ENCODE data around the gene KANK3.
"Not testable (repeated sequence)": the region's sequence is repeated elsewhere in the genome, so short reads cannot be mapped to it uniquely, and the experiment has no call there.

The KANK3 gene

DNA sequence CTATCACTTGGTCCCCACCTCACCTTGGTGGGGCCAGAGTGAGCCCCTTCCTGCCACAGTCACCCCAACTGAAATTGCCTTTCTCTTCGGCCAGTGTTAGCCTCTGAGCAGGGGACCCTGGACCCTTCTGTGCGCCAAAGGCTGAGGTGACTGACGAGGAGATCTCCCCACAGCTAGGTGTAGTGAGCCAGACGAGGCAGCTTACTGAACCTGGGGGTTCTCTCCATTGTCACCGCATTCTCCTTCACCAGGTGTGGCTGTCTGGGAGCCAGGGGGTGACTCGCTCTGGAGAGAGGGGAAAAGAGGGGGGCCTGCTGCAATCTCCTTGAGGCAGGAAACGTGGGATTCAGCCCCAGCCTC is 20.4 kb downstream of the KANK3 start:
- H3K9me3 ChIP-seq (ENCODE audit: control insufficient read depth, insufficient read depth, low read length): no peaks in the 10 kb centered on the region
- peak overlapping the region; percentile 79 for H3K4me3 ChIP-seq (ENCODE audit: low read depth, low read length)
- H3K27ac ChIP-seq (ENCODE audit: low read depth, low read length): peak overlapping the region; percentile 66
- peak overlapping the region; percentile 96 for H3K9ac ChIP-seq (ENCODE audit: low read depth, low read length)
- no peaks in the 10 kb centered on the region for H3K27me3 ChIP-seq (ENCODE audit: control insufficient read depth, insufficient read depth, low read length)
- H3K4me1 ChIP-seq (ENCODE audit: control insufficient read depth, insufficient read depth, low read length): peaks cover 14% of the 10 kb centered on the region; the same call in 1 of the 2 replicates
- H3K36me3 ChIP-seq (ENCODE audit: control insufficient read depth, insufficient read depth, low read length): peaks cover 22% of the 10 kb centered on the region

DNA sequence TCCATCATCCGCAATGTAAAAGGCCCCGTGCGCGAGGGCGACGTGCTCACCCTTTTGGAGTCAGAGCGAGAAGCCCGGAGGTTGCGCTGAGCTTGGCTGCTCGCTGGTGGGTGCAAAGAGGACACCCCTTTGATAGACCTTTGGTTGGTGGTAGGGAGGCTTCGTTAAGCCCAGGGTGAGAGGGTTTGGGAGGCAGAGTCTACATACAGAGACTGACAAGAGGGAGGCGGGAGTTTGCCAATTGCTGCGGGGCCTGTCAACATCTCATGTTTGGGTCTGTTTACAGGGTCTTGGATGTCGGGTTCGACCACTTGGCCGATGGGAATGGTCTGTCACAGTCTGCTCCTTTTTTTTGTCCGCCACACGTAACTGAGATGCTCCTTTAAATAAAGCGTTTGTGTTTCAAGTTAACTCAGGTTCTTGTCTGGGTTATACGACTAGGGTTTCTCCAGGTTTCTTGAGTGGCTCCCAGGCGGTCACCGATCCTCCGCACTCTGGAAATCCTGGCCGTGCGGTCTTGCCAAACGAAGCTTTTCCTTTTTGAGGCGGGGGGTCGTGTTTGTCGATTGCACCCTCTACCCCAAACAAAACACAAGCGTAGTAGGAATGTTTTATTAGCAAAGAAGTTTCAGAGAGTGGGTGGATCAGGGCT is 20.9 kb downstream of the KANK3 start:
- peak overlapping the region; percentile 92 for H3K27ac ChIP-seq (ENCODE audit: low read depth, low read length)

DNA sequence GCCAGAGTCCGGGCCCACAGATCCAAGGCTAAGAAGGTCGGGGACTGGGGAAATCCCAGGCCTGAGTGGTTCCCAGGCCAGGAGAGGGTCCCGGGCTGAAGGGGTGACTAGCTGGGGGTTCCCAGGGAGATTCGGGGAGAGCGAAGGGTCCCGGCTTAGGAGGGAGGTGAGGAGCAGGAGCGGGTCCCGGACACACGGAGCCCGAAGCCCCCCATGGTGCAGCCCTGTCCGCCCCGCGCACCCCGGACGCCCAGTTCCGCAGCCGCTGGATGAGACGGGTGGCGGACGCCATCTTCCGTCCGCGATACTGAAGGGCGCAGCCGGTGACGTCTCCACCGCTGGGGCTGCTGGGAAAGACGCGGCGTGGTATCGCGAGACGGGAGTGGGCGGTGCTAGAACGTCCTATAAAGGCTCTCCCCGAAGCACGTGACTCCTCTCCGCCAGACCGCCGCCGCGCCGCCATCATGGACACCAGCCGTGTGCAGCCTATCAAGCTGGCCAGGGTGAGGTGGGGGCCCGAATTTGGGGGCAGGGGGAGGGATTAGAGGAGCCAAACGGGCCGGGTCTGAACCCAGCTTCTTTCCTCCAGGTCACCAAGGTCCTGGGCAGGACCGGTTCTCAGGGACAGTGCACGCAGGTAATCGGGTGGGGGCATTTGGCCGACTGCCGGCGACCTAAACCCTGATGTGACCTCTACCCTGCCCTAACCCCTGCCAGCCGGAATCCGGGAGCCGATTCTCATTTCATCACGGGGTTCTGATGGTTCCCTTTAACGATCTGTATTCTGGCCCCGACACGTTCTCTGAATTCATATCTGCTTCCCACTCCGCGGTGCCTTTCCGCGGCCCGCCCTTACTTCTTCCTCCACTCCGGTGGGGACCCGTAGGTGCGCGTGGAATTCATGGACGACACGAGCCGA is 21.7 kb downstream of the KANK3 start, which contains the start of the genes NDUFA7 and RPS28:
TSS of gene NDUFA7 (minus strand) at position 309 of the 919 bp plus-strand sequence. CDS start at position 292, 17 bp downstream.
TSS of gene RPS28 (plus strand) at position 430 of the 919 bp plus-strand sequence. CDS start at position 465, 35 bp downstream.
- Histone ChIP-seq H3K27ac (ENCODE audit: low read depth, low read length) (peak within 1 kb of the TSS; percentile 92), H3K27me3 (ENCODE audit: control insufficient read depth, insufficient read depth, low read length) (no peaks in the 10 kb centered on the region), H3K9ac (ENCODE audit: low read depth, low read length) (peak within 1 kb of the TSS; percentile 96), H3K9me3 (ENCODE audit: control insufficient read depth, insufficient read depth, low read length) (no peaks in the 10 kb centered on the region), H3K4me1 (ENCODE audit: control insufficient read depth, insufficient read depth, low read length) (peaks cover 16% of the 10 kb centered on the region; the same call in 1 of the 2 replicates), H3K36me3 (ENCODE audit: control insufficient read depth, insufficient read depth, low read length) (peaks cover 24% of the 10 kb centered on the region), H3K4me3 (ENCODE audit: low read depth, low read length) (peak within 1 kb of the TSS; percentile 79)

More for the DNA sequence above, 20.9 kb downstream of the KANK3 start:
- Histone ChIP-seq H3K36me3 (ENCODE audit: control insufficient read depth, insufficient read depth, low read length) (peaks cover 22% of the 10 kb centered on the region), H3K4me1 (ENCODE audit: control insufficient read depth, insufficient read depth, low read length) (peaks cover 14% of the 10 kb centered on the region; the same call in 1 of the 2 replicates), H3K9ac (ENCODE audit: low read depth, low read length) (peak overlapping the region; percentile 96), H3K9me3 (ENCODE audit: control insufficient read depth, insufficient read depth, low read length) (no peaks in the 10 kb centered on the region), H3K27me3 (ENCODE audit: control insufficient read depth, insufficient read depth, low read length) (no peaks in the 10 kb centered on the region), H3K4me3 (ENCODE audit: low read depth, low read length) (peak overlapping the region; percentile 79)

DNA sequence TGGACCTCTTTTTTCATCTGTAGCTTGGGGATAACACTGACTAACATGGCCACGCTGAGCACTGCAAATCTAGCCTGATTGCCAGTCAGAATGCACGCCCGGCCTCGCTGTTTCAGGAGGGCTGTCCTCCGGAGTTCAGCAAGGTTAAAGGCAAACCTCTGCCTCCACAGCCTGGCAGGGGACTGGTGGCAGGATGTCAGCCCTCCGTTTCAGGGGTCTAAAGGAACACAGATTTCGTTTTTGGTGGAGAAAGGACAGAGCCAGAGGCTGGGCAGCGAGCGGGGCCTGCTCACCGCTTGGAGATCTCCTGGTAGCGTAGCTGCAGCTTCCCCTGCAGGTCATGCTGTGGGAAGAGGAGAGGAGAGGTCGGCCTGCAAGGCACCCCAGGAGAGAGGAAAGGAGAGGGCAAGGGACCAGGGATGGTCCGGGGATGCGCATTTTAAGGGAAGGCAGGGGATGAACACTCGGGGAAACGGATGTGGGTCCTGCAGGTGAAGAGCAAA is 22.4 kb downstream of the KANK3 start:
- H3K36me3 ChIP-seq (ENCODE audit: control insufficient read depth, insufficient read depth, low read length): peaks cover 28% of the 10 kb centered on the region

DNA sequence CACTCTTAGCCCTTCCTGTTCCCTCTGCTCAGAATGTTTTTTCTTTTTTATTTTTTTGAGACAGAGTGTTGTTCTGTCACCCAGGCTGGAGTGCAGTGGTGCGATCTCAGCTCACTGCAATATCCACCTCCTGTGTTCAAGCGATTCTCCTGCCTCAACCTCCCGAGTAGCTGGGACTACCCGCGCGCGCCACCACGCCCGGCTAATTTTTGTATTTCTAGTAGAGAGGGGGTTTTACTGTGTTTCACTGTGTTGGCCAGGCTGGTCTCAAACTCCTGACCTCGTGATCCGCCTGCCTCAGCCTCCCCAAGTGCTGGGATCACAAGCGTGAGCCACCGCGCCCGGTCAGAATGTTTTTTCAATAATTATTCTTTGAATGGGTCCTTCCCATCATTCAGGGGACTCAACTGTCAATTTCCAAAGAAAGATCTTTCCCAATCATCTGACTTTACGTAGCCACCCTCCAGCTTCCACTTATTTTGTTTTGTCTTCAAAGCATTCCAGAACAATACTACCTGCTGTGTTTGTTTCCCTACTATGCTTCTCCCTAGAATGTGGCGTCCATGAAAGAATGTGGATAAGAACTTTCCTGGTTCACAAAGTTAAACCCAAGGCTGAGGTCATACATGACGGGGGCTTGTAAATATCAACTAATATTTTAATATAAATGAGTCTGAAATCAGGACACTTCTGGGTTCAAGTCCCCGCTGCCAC is 23.1 kb downstream of the KANK3 start:
- H3K4me3 ChIP-seq (ENCODE audit: low read depth, low read length): peak overlapping the region; percentile 79
- H3K27me3 ChIP-seq (ENCODE audit: control insufficient read depth, insufficient read depth, low read length): no peaks in the 10 kb centered on the region
- H3K9me3 ChIP-seq (ENCODE audit: control insufficient read depth, insufficient read depth, low read length): no peaks in the 10 kb centered on the region
- H3K4me1 ChIP-seq (ENCODE audit: control insufficient read depth, insufficient read depth, low read length): peaks cover 16% of the 10 kb centered on the region; the same call in 1 of the 2 replicates
- H3K36me3 ChIP-seq (ENCODE audit: control insufficient read depth, insufficient read depth, low read length): peaks cover 33% of the 10 kb centered on the region
- H3K27ac ChIP-seq (ENCODE audit: low read depth, low read length): peak overlapping the region; percentile 92
- peak overlapping the region; percentile 86 for H3K9ac ChIP-seq (ENCODE audit: low read depth, low read length)

More for the DNA sequence above, 22.4 kb downstream of the KANK3 start:
- no peaks in the 10 kb centered on the region for H3K27me3 ChIP-seq (ENCODE audit: control insufficient read depth, insufficient read depth, low read length)
- peak overlapping the region; percentile 79 for H3K4me3 ChIP-seq (ENCODE audit: low read depth, low read length)
- peaks cover 16% of the 10 kb centered on the region; the same call in 1 of the 2 replicates for H3K4me1 ChIP-seq (ENCODE audit: control insufficient read depth, insufficient read depth, low read length)
- no peaks in the 10 kb centered on the region for H3K9me3 ChIP-seq (ENCODE audit: control insufficient read depth, insufficient read depth, low read length)
- peak overlapping the region; percentile 92 for H3K27ac ChIP-seq (ENCODE audit: low read depth, low read length)
- peak overlapping the region; percentile 86 for H3K9ac ChIP-seq (ENCODE audit: low read depth, low read length)

DNA sequence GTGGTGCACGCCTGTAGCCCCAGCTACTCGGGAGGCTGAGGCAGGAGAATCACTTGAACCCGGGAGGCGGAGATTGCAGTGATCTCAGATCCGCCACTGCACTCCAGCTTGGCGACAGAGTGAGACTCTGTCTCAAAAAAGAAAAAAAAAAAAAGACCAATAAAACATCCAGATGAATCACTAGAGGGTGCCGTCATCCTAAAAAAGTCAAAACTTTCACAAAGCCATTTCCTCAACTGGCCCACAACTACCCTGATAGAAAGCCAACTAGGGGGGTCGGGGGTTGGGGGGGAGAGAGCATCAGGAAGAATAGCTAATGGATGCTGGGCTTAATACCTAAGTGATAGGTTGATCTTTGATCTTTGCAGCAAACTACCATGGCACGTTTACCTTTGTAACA is 24.2 kb downstream of the KANK3 start:
- not testable (repeated sequence) for H3K4me3 ChIP-seq (ENCODE audit: low read depth, low read length); H3K27me3 ChIP-seq (ENCODE audit: control insufficient read depth, insufficient read depth, low read length); H3K27ac ChIP-seq (ENCODE audit: low read depth, low read length); H3K9me3 ChIP-seq (ENCODE audit: control insufficient read depth, insufficient read depth, low read length); H3K9ac ChIP-seq (ENCODE audit: low read depth, low read length)
- Histone ChIP-seq H3K36me3 (ENCODE audit: control insufficient read depth, insufficient read depth, low read length) (peaks cover 41% of the 10 kb centered on the region), H3K4me1 (ENCODE audit: control insufficient read depth, insufficient read depth, low read length) (peaks cover 16% of the 10 kb centered on the region; the same call in 1 of the 2 replicates)

DNA sequence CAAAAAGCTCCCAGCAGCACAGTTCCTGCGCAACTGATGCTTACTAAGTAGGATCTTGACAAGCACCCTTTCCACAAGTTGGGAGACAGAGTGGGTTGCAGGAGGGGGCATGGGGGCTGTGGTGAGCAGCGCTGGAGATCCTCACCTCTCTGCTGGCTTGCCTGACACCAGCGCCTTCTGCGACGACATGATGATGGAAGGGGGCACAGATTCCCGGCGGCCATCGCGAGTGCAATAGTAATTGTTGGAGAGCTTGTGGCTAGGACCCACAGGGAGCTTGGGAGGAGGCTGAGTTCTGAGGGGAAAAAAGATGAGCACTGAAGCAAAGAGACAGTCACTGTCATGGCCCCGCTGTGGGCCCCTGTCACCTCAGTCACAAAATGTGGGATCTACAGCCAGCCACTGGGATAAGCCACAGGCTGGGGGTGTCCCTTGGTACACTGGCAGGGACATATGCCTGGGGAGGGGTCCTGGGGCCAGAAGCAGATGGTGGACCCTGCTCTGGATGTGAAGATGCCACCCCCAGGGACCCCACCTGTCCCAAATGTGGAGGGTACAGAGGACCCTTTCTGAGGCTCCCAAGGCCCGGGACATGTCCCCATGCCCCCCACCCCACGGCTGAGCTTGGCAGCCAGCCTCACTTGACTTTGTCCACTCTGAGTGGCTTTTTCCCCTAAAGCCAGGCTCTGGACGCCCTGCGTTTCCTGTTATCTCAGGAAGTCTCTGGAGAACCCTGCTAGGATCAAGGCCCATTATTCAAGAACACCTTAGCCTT is 26.5 kb downstream of the KANK3 start:
- no peak overlapping the region for H3K9ac ChIP-seq (ENCODE audit: low read depth, low read length)
- H3K36me3 ChIP-seq (ENCODE audit: control insufficient read depth, insufficient read depth, low read length): peaks cover 38% of the 10 kb centered on the region
- H3K4me3 ChIP-seq (ENCODE audit: low read depth, low read length): no peak overlapping the region
- peaks cover 8% of the 10 kb centered on the region; the same call in 1 of the 2 replicates for H3K4me1 ChIP-seq (ENCODE audit: control insufficient read depth, insufficient read depth, low read length)
- peak overlapping the region; percentile 47 for H3K27ac ChIP-seq (ENCODE audit: low read depth, low read length)
- no peaks in the 10 kb centered on the region for H3K9me3 ChIP-seq (ENCODE audit: control insufficient read depth, insufficient read depth, low read length)
- no peaks in the 10 kb centered on the region for H3K27me3 ChIP-seq (ENCODE audit: control insufficient read depth, insufficient read depth, low read length)

DNA sequence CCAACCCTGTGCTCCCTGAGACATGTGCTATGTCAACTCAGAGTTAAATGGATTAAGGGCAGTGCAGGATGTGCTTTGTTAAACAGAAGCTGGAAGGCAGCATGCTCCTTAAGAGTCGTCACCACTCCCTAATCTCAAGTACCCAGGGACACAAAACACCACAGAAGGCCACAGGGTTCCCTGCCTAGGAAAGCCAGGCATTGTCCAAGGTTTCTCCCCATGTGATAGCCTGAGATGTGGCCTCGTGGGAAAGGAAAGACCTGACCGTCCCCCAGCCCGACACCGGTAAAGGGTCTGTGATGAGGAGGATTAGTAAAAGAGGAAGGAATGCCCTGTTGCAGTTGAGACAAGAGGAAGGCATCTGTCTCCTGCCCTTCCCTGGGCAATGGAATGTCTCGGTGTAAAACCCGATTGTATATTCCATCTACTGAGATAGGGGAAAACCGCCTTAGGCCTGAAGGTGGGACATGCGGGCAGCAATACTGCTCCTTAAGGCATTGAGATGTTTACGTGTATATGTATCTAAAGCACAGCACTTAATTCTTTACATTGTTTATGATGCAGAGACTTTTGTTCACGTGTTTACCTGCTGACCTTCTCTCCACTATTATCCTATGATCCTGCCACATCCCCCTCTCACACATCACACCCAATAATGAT is 28.0 kb downstream of the KANK3 start:
- H3K9me3 ChIP-seq (ENCODE audit: control insufficient read depth, insufficient read depth, low read length); H3K27me3 ChIP-seq (ENCODE audit: control insufficient read depth, insufficient read depth, low read length); H3K4me1 ChIP-seq (ENCODE audit: control insufficient read depth, insufficient read depth, low read length); H3K4me3 ChIP-seq (ENCODE audit: low read depth, low read length); H3K9ac ChIP-seq (ENCODE audit: low read depth, low read length): not testable (repeated sequence)
- H3K27ac ChIP-seq (ENCODE audit: low read depth, low read length): peak overlapping the region; percentile 51
- H3K36me3 ChIP-seq (ENCODE audit: control insufficient read depth, insufficient read depth, low read length): peaks cover 51% of the 10 kb centered on the region

DNA sequence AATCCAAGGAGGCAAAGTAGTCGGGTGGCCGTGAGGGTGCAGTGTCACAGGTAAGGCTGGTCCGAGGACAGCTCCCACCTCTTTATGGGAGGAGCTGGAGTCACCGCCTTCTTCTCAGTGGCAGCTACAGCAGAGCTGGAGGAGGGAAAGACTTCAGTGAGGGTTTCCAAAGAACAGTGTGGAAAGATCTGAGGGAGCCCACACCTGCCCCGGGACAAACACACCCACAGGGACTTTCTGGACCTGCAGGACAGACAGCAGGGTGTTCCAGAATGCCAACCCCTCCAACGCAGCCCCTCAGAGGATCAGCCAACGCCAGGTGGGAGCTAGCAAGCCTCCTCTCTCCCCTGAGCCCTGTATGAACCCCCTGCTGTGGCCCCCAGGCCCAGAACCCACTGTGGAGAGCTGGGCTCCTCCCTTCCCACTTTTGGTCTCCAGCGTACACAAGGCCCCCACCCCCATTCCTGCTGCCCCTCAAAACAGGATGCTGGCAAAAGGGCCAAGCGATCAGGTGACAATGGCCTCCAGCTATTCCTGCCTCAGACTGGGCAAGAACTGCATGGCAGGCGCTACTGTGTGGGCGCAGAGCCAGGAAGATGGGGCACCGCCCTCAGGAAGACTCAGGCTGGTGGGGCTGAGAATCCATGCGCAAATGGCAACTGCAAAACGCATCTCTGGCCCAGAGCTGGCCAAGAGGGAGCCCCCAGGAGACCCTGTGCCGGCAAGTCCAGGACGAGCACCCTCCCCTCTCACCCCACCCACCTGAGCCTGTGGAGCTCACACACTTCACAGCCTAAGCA is 31.4 kb downstream of the KANK3 start:
- Histone ChIP-seq H3K4me3 (ENCODE audit: low read depth, low read length) (no peak overlapping the region), H3K27me3 (ENCODE audit: control insufficient read depth, insufficient read depth, low read length) (no peaks in the 10 kb centered on the region), H3K4me1 (ENCODE audit: control insufficient read depth, insufficient read depth, low read length) (peaks cover 10% of the 10 kb centered on the region; the same call in 1 of the 2 replicates), H3K27ac (ENCODE audit: low read depth, low read length) (no peak overlapping the region), H3K36me3 (ENCODE audit: control insufficient read depth, insufficient read depth, low read length) (peaks cover 58% of the 10 kb centered on the region), H3K9ac (ENCODE audit: low read depth, low read length) (no peak overlapping the region), H3K9me3 (ENCODE audit: control insufficient read depth, insufficient read depth, low read length) (no peaks in the 10 kb centered on the region)

All from HUES48 (cell line).